HG02678 (cell line): ENCODE measurements around the gene MFAP4.

ENCODE experiments used
- ATAC-seq: cut with Tn5 transposase; IDR thresholded peaks from one replicate; pipeline ENCODE4 v1.9.1; 2021; ENCODE audit warnings: mild to moderate bottlenecking, moderate library complexity; ENCODE audit not compliant: unreplicated experiment

The MFAP4 gene

DNA sequence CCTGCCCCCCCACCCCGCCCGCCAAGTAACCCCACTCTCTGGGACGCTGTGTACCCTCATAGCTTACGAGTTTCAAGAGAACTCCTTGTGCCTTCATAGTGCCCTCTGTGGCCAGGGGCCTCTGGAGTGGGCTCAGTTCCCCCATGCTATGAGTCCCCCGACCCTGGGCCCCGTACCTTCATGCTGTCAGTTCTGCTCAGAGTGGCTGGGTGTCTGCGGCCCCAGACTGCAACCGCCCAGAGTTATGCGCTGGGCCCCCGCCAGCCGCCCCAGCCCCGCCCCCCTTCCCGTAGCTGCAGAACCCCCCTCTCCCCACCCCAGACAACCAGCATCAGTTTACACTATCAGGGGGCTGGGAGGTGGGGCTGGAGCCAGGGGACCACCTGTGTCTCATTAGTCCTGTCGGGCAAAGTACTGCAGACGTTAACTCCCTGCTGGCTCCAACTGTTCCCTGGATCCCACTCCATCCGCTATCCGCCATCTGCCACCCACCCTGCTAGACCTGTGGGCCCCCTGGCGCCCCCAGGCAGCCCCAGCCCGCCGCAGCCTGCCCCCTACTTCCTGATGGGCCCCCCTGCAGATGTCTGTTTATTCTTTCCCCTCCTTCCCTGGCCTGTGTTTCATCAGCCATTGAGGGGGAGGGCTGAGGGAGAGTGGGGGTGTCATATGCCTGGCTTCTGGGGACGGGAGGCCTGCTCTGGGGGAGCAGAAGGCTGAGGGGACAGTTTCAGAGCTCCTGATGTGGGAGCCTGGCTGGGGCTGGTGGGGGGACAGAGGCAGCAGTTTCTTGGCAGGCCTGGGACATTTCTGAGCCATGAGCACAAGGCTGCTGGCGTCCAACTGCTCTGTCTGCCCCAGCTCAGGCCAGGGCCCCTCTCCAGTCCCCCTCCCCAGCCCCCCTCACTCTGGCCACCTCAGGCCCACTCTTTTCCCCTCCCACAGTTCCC lies at the start of gene MFAP4:
Gene MFAP4, minus strand, starts transcription at position 217 of the 947 bp plus-strand sequence. Its CDS starts 35 bp downstream, at position 182.
- no peak for ATAC-seq

DNA sequence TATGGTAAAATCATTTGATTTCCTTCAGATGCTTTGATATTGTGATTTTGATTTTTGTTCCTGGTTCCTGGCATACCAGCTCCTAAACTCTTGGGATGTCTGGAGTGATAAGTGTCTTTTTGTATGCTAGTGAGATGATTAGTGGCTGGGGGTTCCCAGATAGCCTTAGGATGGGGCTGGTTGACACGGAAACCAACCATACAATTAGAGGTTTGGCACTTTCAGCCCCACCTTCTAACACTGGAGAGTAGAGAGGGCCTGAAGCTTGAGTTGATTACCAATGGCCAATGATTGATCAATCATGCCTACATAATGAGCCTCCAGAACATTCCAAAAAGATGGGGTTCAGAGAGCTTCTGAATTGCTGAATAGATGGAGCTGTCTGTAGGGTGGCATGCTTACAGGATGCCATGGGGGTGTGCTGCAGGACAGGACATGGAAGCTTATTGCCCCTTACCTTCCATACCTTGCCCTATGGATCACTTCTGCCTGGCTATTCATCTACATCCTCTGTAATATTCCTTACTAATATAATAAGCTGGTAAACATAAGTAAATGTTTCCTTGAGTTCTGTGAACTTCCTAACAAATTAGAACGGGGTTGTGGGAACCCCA lies 46.8 kb upstream of the MFAP4 start:
- no peak for ATAC-seq

GRCh38 chr17:19433255-19433654 lies 46.3 kb upstream of the MFAP4 start:
- no peak for ATAC-seq

- no peak for ATAC-seq
Observed at GRCh38 chr17:19431691-19432090, 44.7 kb upstream of the MFAP4 start.

- ATAC-seq, result no peak
Observed at GRCh38 chr17:19426631-19427030, 39.6 kb upstream of the MFAP4 start.

- ATAC-seq, result no peak
Observed at GRCh38 chr17:19424934-19425868, 38.2 kb upstream of the MFAP4 start.

GRCh38 chr17:19421926-19422325 lies 34.9 kb upstream of the MFAP4 start:
- ATAC-seq, result no peak

DNA sequence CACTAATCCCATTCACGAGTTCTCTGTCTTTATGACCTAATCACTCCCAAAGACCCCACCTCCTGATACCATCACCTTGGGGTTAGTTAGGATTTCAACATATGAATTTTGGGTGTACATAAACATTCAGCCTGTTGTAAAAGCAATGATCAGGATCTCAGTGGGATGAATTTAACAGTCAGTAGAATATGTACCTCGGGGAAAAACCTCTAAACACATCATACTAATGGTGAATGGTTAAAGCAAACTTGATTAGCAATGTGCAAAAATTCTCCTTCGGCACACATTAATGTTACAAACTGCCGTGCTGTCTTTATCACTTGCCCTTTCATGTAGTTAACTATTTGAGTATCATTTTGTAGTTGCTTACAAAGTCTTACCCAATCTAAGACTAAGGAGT lies 34.2 kb upstream of the MFAP4 start:
- no peak for ATAC-seq

DNA sequence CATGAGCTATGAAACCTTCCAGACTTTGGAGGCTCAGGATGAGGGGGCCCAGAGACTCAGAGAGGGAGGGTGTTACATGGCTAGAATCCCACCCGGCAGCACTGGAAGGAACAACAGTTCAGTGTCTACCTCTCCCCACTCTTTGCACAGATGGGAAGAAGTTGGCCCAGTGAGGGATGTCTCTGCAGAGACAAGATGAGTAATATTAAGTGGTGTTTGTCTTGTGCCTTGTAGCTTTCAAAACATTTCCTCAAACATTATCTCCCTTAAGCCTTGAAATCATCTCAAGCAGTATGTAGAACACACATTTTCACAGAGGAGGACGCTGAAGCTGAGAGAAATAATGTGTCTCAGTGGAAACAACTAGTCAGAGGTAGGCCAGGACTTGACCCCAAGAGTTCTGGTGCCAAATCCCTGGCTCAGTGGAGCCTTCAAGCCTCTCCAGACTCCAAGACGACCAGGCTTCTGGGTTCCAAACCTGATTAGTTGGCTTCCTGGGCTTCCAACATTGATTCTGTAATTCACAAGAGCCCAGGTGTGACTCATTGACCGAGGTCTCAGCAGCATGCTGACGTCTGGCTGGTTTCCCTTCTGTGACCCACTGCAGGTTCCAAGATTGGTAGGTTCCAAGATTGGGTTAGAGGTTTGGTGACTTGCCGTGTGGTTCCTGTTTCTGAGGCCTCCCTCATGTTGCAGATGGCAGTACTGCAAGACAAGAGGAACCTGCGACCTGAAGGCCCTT lies 31.4 kb upstream of the MFAP4 start:
- no peak for ATAC-seq

- ATAC-seq, result no peak
Observed at GRCh38 chr17:19417611-19418010, 30.6 kb upstream of the MFAP4 start.

DNA sequence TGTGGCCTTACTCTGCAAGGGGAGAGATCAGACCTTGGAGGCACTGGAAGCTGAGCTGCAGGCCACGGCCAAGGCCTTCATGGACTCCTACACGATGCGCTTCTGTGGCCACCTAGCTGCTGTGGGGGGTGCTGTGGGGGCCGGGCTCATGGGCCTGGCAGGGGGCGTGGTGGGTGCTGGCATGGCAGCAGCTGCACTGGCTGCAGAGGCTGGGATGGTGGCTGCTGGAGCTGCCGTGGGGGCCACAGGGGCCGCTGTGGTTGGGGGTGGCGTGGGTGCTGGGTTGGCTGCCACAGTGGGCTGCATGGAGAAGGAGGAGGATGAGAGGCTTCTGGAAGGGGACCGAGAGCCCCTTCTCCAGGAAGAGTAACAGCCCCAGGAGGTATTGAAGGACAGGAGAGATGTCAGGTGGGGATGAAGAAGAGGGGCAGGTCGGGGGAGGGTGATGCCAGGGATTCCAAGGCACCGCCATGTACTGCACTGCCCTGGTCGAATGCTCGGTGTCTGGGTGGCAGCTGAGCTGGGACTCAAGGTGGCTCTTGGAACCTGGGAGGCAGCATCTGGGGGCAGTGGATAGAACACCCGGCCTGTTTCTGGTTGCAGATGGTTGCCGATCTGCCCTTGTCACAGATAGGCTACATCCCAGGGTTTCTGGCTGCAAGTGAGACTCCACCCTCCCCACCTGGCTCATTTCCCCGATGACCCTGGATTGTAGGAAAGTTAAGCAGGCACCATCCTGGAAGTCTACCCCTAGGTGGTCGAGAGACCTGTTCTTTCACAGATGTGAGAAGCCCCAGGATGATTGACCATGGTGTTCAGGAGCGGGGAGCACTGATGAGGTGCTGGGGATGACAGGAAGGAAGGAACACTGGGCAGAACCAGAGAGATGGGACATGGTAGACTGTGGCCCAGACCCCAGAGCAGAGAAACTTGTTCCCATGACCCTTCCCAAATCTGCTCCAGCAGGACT lies 29.1 kb upstream of the MFAP4 start:
- ATAC-seq, result no peak

GRCh38 chr17:19415311-19415710 lies 28.3 kb upstream of the MFAP4 start:
- ATAC-seq, result no peak

DNA sequence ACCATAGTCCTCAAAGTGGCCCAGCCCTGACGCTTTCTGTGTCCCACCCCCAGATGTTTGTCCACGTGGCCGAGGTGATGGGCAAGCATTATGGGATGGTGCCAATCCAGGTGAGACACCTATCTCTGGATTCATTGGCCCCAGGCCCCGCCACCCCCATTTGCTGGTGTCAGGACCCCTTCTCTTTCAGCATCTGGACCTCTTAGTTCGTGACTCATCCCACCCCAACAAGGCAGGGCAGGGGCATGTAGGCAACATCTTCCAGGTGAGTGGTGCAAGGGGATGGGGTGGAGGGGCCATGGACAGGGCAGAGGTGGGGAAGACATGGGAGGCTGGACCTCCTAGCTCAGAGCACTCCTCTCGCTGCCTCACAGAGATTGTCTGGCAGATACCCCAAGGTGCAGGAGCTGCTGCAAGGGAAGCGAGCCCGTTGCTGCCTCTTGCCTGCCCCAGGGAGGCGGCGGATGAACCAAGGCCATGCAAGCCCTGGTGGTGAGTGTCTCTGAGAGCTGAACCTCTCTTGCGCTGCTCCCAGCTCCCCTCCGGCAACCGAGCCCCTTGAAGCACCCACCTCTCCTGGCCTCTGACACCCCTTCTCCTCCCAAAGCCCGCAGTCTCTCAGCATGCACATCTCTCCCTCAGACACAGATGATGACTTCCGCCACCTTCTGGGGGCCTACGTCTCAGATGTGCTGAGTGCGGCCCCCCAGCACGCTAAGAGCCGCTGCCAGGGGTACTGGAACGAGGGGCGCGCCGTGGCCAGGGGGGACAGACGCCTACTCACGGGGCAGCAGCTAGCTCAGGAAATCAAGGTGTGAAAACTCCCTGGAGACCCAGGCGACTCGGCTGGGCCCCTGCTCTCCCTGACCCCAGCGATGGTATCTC lies 27.6 kb upstream of the MFAP4 start:
- no peak for ATAC-seq

DNA sequence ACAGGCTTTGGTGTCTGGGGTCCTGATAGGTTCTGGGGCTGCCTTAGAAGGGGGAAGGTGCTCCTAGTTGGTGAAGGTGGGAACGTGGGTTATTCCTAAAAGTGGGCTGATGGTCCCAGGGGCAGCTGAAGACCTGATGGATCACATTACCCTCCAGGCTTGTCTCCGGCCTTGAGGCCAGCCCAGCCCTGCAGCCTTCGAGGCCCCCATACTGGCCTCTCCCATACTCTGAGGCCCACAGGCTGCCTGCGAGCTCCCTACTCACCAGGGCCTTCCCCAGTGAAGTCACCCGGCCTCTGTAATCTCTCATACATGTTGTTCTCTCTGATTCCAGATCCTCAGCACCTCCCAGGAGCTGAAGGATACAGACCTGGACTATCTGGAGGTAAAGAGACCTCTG lies 26.8 kb upstream of the MFAP4 start:
- no peak for ATAC-seq

GRCh38 chr17:19412984-19413383 lies 26.0 kb upstream of the MFAP4 start:
- no peak for ATAC-seq

DNA sequence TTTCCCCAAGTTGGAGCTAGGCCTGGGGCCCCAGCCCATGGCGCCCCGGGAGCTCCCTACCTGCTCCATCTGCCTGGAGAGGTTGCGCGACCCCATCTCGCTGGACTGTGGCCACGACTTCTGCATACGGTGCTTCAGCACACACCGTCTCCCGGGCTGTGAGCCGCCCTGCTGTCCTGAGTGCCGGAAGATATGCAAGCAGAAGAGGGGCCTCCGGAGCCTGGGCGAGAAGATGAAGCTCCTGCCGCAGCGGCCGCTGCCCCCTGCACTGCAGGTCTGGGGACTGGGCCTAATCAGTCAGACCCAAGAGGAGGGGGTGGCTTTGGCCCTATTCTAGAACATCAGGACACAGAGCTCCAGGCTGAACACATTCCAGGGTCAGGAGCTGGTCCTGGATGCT lies 25.5 kb upstream of the MFAP4 start:
- no peak for ATAC-seq

DNA sequence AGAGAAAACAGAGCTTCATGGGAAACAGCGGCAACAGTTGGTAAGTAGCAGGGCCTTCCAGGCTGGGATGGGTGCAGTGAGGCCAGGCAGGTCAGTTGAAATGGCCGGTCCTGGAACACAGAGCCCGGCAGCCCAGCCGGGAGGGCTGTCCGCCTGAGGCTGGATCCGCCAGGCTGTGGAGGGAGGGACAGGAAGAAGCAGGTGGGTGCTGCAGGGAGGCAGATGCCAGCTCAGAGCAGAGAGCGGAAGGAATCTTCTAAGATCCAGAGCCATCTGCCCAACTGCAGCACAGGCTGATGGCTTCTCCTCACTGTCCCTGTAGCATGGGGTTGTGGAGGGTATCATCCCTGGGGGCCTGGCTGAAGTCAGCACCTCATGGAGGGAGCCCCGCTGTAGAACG lies 24.6 kb upstream of the MFAP4 start:
- ATAC-seq, result no peak

- ATAC-seq, result no peak
Observed at GRCh38 chr17:19410875-19411620, 24.1 kb upstream of the MFAP4 start, which contains the start of gene RNF112. TSS of gene RNF112 (plus strand) at chr17:19411232. CDS start at chr17:19411409, 177 bp downstream.
